GM19193 (cell line): ENCODE data around the gene NACA.

Source experiments
- POLR2A ChIP-seq: IDR thresholded peaks from 4 replicates; pipeline ENCODE4 v1.6.1; 2011; ENCODE audit not compliant: insufficient read depth, insufficient read length; ENCODE audit errors: extremely low read depth

Gene NACA

DNA sequence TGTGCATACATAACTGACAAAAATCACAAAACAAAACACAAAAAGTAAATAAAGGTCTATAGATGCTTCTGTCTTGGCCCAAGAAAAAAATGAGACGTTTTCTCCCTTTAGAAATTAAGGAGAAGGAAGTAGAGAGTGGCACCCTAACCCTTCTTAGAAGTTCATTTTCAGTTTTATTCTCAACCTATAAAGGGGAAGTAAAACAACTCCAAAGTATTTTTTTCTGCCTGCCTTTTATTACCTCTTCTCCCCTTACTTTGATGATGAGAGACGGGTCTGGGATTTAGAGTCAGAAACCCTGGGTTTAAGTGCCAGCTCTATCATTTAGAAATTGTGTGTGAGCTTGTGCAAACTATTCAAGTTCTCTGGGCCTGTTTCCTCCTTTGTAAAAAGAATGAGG is 24.3 kb upstream of the NACA start:
- no peak for TF ChIP-seq POLR2A

DNA sequence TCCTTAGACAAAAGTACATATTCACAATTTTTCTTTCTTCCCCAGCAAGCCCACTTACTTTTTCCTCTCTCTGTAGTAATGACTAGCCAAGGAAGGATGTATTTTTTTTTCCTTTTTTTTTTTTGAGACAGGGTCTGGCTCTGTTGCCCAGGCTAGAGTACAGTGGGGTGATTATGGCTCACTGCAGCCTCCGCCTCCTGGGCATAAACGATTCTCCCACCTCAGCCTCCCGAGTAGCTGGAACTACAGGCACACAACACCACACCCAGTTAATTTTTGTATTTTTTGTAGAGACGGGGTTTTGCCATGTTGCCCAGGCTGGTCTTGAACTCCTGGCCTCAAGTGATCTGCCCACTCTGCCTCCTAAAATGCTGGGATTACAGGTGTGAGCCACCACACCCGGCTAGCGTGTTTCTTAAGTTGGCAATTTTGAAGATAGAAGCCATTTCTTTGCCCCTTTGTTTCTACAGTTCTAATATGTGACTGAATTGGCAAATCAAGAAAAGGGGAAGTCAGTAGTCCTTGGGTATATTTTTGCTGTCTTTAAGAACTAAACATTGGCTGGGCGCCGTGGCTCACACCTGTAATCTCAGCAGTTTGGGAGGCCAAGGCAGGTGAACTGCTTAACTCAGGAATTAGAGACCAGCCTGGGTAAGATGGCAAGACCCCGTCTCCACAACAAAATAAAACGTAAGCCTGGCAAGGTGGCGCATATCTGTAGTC is 3.2 kb upstream of the NACA start:
- TF ChIP-seq POLR2A, result no peak

DNA sequence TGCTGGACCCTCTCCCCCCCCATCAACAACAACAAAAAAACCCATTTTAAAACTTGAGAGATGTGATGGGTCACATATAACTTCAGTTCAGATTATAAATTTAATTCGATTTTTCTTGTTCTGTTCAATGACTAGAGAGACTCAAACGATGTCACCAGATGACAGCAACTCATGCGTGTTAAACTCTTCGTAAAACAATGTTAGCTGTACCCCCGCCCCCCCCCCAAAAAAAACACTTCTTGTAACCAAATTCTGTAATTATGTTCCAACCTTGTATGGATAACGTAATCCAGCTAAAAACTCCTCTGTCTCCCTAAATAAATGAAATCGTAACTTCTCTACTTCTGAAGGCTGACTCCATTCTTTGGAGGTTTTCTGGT is 614 bp upstream of the NACA start:
- no peak for TF ChIP-seq POLR2A

DNA sequence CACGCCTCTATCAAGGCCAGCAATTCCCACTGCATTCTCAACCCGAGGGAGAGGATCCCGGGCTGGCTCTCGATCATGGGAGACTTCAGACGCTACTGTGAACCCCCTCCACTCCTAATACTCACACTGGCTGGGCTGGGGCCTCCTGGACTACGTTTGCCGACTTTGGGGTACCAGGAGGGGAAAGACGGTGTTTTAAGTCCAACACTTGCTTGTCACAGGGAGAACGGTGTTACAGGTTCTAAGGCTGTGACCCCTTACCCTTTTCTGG is 463 bp downstream of the NACA start:
- no peak for TF ChIP-seq POLR2A

DNA sequence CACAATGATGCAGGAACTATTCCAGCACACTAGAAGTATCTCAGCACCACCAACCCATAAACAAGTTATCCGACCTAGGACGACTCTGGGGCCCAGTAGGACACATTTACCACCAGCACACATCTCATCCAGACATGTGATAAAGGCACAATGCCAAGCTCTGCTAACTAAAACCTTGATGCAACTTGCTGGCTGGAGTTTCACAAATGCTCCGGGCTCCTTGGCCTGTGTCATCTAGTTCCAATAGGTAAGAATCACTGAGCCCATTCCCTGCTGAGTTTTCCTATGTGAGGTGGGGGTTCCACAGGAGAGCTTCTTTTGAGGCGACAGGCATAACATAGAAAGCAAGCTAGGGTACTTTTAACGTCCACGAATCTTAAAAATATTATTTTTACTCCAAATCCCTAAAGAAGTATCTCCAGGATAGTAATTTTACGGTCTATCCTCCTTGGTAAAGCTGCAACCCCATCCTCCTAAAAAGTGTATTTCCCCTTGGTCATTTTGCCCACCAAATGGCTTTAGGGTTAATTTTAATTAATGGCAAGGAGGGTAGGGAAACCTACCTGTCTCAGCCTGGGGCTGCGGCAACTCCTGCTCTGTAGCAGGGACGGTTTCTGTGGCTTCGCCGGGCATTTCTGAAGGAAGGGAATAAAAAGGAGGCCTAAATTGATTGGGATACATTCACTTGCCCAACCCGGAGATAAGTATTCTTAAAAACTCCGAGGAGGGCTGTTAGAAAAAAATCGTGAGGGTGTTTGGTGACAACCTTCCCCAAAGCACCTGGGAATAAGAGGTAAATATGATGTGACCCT is 1.0 kb downstream of the NACA start:
- peak; percentile 31 for TF ChIP-seq POLR2A

DNA sequence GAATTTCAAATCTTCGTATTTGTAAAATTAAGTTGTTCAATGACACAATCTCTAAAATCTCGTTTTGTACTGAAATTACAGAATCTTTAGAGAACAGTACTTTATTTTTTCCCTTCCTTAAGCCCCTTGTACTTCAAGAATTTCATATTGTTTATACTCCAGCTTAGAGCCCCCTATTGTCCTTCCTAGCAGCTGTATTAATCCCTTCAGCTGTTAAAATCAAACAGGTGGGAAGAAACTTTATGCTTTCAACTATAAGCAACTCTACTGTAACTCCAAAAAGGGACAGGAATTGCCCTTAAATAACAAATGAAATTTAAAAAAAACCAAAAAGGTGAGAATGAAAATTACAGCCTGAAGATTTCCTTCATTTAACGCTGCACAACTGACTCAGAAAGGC is 1.7 kb downstream of the NACA start:
- TF ChIP-seq POLR2A, result no peak

GRCh38 chr12:56722832-56723231 is 2.3 kb downstream of the NACA start:
- no peak for TF ChIP-seq POLR2A

DNA sequence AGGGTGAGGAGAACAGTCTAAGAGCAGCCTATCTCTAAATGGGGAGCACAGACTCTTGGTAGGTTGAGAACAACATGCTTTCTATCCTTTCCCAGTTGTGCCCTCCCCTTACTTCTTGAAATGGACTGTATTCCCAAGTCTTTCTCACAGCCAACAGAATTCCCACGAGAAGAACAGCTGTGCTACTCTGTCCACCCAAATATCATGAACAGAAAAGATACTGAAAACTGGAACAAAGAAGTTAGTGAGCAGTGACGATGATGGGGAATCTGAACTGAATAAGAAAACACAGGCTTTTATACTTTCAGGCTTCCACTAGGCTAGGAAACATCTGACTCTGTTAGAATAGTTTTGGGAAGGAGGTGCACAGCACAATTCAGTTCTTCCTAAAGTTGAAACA is 3.4 kb downstream of the NACA start:
- TF ChIP-seq POLR2A, result no peak

DNA sequence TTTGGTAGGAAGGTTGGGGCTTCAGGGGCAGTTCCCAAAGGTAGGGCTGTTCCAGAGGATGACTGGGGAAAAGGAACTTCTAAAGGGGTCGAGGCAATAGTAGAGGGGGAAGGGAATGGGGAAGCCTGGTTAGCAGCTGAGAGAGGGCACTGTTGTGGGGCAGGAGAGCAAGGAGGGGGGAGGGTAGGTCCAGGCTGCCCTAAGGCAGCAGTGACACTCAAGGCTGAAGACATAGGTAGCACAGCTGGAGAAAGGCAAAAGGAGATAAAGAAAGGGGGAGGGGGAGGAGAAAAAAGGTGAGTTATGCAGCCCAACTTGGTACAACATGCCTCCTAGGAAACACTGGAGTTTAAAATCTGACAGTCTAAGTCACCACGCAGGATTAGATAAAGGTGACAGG is 3.9 kb downstream of the NACA start:
- no peak for TF ChIP-seq POLR2A

DNA sequence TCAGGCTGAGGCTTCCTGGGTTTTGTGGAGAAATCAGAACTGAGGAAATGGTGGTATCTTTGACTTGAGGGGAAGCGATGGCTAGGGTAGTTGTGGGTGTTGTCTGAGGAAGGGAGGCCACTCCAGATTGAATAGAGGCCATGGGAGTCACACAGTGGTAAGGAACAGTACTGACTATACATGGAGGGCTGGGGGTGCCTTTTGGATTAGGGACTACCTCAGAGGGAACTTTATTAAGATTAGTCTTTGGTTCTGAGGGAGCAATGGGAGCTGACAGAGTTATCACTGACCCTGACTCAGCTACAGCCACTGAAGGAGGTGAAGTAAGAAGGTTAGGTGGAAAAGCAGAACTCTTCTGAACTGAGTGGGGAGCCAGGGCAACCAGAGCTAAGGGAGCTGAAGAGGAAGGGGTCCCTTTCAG is 4.4 kb downstream of the NACA start:
- no peak for TF ChIP-seq POLR2A

DNA sequence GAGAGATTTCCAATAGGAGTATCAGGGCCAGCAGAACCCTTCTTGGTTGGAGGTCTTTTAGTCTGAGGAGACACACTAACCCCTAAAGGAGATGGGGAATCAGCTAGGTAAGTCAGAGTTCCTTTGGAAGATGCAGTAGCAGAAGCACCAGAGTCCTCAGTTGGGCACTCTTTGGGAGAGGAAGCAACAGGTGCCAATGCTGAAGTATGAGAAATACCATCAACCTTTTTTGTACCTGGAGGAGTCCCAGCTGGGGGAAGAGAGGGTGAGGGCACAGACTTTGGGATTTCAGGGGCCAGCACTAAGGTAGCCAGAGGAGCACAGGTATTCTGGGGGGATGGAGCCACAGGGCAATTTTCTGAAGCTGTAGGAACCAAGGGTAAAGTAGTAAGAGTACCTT is 6.0 kb downstream of the NACA start:
- no peak for TF ChIP-seq POLR2A

- no peak for TF ChIP-seq POLR2A
These were observed 6.5 kb downstream of the NACA start for GRCh38 chr12:56718636-56719035.

- TF ChIP-seq POLR2A, result no peak
These were observed 7.0 kb downstream of the NACA start for GRCh38 chr12:56718149-56718548.

DNA sequence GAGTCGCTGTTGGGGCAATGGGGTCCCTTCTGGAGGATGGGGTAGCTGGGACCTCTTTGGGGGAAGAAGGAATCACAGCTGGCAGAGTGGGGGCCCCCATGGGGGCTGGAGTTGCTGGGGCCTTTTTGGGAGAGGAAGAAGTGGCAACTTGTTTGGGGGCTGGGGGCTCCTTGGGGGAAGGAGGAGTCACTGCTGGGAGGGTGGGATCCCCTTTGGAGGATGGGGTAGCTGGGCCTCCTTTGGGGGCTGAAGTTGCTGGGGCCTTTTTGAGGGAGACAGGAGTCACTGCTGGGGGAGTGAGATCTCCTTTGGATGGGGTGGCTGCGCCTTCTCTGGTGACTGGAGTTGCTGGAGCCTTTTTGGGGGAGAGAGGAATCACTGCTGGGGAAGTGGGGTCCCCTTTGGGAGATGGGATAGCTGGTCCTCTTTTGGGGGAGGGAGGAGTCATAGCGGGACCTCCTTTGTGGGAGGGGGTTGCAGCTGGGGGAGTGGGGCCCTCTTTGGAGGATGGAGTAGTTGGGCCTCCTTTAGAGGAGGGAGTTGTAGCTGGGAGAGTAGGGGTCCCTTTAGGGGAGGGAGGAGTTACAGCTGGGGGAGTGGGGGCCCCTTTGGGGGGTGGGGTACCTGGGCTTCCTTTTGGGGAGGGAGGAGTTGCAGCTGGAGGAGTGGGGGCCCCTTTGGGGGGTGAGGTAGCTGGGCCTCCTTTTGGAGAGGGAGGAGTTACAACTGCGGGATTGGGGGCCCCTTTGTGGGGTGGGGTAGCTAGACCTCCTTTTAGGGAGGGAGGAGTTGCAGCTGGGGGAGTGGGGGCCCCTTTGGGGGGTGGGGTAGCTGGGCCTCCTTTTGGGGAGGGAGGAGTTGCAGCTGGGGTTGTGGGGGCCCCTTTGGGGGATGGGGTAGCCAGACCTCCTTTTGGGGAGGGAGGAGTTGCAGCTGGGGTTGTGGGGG is 7.9 kb downstream of the NACA start:
- TF ChIP-seq POLR2A, result no peak

DNA sequence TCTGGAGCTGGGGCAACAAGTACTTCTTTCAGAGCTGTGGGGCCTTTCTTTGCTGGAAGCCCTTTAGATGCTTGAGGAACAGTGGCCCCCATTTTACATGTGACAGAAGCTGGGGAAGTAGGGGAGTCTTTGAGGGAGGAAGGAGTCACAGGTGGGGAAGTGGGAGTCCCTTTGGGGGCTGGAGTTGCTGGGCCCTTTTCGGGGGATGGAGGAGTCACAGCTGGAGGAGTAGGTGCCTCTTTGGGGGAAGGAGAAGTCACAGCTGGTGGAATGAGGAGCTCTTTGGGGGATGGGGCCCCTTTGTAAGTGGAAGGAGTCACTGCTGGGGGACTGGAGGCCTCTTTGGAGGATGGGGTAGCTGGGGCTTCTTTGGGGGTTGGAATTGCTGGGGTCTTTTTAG is 8.6 kb downstream of the NACA start:
- no peak for TF ChIP-seq POLR2A
